ENCODE data around the gene LY6G6F.
A peak's percentile ranks its signal among the peaks of the same experiment; 100 is the strongest.

LY6G6F gene

GRCh38 chr6:31711233-31711632 lies 4.6 kb downstream of the LY6G6F start:
- no peak overlapping the region for H3K4me3 ChIP-seq (ENCODE audit: low read length)
- H3K9ac ChIP-seq (ENCODE audit: low read depth, low read length): no peak overlapping the region
- no peaks in the 10 kb centered on the region for H3K27me3 ChIP-seq (ENCODE audit: insufficient read depth, low read length)
- no peak overlapping the region for H3K27ac ChIP-seq (ENCODE audit: low read length)
- H3K36me3 ChIP-seq (ENCODE audit: insufficient read depth, low read depth, low read length): no peaks in the 10 kb centered on the region
- no peaks in the 10 kb centered on the region for H3K9me3 ChIP-seq (ENCODE audit: insufficient read depth, low read depth, low read length)
- peaks cover 20% of the 10 kb centered on the region; the same call in 1 of the 2 replicates for H3K4me1 ChIP-seq (ENCODE audit: insufficient read depth, low read length)

- H3K4me1 ChIP-seq (ENCODE audit: insufficient read depth, low read length): peaks cover 20% of the 10 kb centered on the region; the same call in 1 of the 2 replicates
- no peak overlapping the region for H3K9ac ChIP-seq (ENCODE audit: low read depth, low read length)
- no peak overlapping the region for H3K27ac ChIP-seq (ENCODE audit: low read length)
- no peak overlapping the region for H3K4me3 ChIP-seq (ENCODE audit: low read length)
- no peaks in the 10 kb centered on the region for H3K27me3 ChIP-seq (ENCODE audit: insufficient read depth, low read length)
- no peaks in the 10 kb centered on the region for H3K36me3 ChIP-seq (ENCODE audit: insufficient read depth, low read depth, low read length)
- H3K9me3 ChIP-seq (ENCODE audit: insufficient read depth, low read depth, low read length): no peaks in the 10 kb centered on the region
Observed at GRCh38 chr6:31712296-31712695, 5.6 kb downstream of the LY6G6F start.

DNA sequence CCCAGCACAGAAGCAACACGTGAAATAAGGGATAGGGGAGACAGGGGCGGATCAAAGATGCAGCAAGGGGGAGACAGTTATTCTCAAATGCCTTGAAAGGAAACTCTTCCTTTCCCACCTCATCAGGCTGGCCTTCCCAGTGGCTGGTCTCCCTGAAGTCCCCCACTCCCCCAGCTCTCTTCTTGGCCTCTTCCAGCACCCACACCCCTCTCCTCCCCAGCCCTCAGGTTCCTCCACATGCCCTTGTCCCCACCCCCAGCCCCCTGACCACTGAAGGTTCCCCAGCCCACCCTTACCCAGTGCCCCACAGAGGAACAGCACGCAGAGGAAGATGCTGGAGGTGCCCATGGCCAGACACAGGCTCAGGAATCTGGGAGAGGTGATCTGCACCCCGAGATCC lies 6.8 kb downstream of the LY6G6F start:
- H3K27me3 ChIP-seq (ENCODE audit: insufficient read depth, low read length): no peaks in the 10 kb centered on the region
- peaks cover 27% of the 10 kb centered on the region; the same call in 1 of the 2 replicates for H3K4me1 ChIP-seq (ENCODE audit: insufficient read depth, low read length)
- no peaks in the 10 kb centered on the region for H3K36me3 ChIP-seq (ENCODE audit: insufficient read depth, low read depth, low read length)
- 0 out of 2 replicates have a peak overlapping the region, but pooled peaks have one; percentile 33 for H3K4me3 ChIP-seq (ENCODE audit: low read length)
- H3K27ac ChIP-seq (ENCODE audit: low read length): no peak overlapping the region
- H3K9ac ChIP-seq (ENCODE audit: low read depth, low read length): peak overlapping the region; percentile 66; the same call in 1 of the 2 replicates
- no peaks in the 10 kb centered on the region for H3K9me3 ChIP-seq (ENCODE audit: insufficient read depth, low read depth, low read length)

DNA sequence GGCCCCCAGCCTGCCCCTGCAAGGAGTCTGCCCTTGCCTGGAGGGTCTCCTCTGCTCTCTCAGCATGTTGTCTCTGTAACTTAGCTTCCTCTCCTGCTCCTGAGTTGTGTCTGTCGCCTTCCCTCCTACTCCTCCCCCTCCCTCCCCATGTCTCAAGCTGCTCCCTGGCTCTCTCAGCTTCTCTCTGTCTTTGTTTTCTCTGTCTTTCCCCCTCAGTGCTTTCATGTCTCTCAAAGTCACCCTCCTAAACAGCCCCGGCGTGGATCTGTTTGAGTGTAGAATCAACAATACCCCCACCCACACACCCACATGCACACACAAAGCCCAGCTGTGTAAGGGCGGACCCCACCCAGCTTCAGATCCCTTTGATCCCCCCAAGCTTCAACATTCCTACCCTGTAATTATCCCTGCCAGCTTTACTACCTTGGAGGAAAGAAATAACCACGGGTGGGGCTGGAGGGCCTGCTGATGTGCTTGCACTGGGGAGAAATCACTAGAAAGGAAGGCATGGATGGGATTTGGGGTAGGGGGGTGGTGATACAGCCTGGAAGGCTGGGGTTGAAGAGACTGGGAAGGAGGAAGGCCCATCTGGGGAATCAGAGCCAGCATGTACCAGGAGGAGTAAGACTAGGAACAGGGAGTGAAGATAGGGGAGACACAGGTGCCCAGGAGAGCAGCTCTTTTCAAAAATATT lies 7.5 kb downstream of the LY6G6F start:
- H3K36me3 ChIP-seq (ENCODE audit: insufficient read depth, low read depth, low read length): no peaks in the 10 kb centered on the region
- H3K27ac ChIP-seq (ENCODE audit: low read length): no peak overlapping the region
- H3K4me1 ChIP-seq (ENCODE audit: insufficient read depth, low read length): peaks cover 30% of the 10 kb centered on the region; the same call in 1 of the 2 replicates
- H3K9ac ChIP-seq (ENCODE audit: low read depth, low read length): peak overlapping the region; percentile 66; the same call in 1 of the 2 replicates
- H3K4me3 ChIP-seq (ENCODE audit: low read length): peak overlapping the region; percentile 33; the same call in 1 of the 2 replicates
- no peaks in the 10 kb centered on the region for H3K9me3 ChIP-seq (ENCODE audit: insufficient read depth, low read depth, low read length)
- H3K27me3 ChIP-seq (ENCODE audit: insufficient read depth, low read length): no peaks in the 10 kb centered on the region

DNA sequence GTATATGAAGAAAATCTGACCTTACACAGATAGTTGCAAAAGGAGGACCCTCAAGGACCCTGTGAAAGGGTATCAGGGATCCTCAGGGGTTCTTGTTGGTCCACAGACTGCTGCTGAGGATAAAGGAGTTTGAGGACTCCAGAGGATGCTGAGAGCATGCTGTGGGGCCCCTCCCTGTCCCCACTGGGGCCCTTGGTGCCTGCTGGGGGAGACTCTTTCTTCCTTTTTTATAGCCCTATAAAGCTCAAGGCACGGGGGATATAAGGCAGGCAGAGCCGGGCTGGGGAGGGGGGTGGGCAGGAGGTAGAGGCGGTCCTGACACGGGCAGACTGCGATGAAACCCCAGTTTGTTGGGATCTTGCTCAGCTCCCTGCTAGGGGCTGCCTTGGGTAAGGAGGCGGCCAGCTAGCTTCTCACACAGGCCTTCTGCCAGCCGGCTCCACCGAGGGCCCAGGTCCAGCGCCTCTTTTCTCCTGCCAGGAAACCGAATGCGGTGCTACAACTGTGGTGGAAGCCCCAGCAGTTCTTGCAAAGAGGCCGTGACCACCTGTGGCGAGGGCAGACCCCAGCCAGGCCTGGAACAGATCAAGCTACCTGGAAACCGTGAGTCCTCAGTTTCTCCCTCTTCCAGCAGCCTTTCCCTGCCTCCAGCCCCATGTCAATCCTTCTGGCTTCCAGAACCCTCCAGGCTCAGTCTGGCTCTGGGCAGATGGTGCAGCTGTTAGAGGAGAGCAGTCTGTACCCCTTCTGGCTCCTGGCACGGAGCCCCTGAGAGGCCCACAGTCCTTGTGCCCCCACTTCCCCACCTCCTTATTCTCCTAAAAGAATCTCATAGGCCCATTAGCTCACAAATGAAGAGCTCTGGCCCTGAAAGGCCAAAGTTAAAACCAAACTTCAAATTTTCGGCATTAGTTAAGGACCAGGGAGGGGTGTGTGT lies 8.6 kb downstream of the LY6G6F start, which contains the start of gene LY6G6D:
TSS of gene LY6G6D (plus strand) at position 327 of the 937 bp plus-strand sequence. CDS start at position 335, 8 bp downstream.
- peak within 1 kb of the TSS; percentile 23; the same call in 1 of the 2 replicates for H3K4me3 ChIP-seq (ENCODE audit: low read length)
- no peak within 1 kb of the TSS for H3K27ac ChIP-seq (ENCODE audit: low read length)
- H3K4me1 ChIP-seq (ENCODE audit: insufficient read depth, low read length): peaks cover 30% of the 10 kb centered on the region; the same call in 1 of the 2 replicates

DNA sequence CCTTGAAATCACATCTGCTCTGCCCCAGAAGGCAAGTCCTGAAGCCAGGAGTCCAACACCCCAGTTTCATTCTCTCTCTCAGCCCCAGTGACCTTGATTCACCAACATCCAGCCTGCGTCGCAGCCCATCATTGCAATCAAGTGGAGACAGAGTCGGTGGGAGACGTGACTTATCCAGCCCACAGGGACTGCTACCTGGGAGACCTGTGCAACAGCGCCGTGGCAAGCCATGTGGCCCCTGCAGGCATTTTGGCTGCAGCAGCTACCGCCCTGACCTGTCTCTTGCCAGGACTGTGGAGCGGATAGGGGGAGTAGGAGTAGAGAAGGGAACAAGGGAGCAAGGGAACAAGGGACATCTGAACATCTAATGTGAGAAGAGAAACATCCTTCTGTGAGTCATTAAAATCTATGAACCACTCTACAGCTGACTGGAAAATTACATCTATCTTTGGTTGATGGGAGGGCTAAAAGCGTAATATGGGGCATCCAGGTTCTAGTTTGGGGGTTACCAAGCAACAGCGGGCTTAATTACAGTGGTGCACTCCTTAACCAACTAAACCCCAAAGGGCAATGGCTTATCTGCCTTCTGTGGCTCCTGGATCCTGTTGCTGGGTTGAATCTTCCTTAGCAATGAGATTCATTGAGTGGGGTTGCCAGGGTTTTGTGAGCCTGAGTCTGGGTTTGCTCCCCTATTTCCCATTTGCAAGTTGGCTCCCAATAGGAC lies 11.0 kb downstream of the LY6G6F start:
- no peak overlapping the region for H3K4me3 ChIP-seq (ENCODE audit: low read length)
- no peaks in the 10 kb centered on the region for H3K9me3 ChIP-seq (ENCODE audit: insufficient read depth, low read depth, low read length)
- H3K27ac ChIP-seq (ENCODE audit: low read length): no peak overlapping the region
- no peaks in the 10 kb centered on the region for H3K36me3 ChIP-seq (ENCODE audit: insufficient read depth, low read depth, low read length)
- H3K9ac ChIP-seq (ENCODE audit: low read depth, low read length): peak overlapping the region; percentile 3; the same call in 1 of the 2 replicates
- H3K4me1 ChIP-seq (ENCODE audit: insufficient read depth, low read length): peaks cover 30% of the 10 kb centered on the region; the same call in 1 of the 2 replicates
- H3K27me3 ChIP-seq (ENCODE audit: insufficient read depth, low read length): no peaks in the 10 kb centered on the region

More for the DNA sequence above, 8.6 kb downstream of the LY6G6F start, which contains the start of gene LY6G6D:
- no peaks in the 10 kb centered on the region for H3K36me3 ChIP-seq (ENCODE audit: insufficient read depth, low read depth, low read length)
- H3K27me3 ChIP-seq (ENCODE audit: insufficient read depth, low read length): no peaks in the 10 kb centered on the region
- no peaks in the 10 kb centered on the region for H3K9me3 ChIP-seq (ENCODE audit: insufficient read depth, low read depth, low read length)
- peak within 1 kb of the TSS; percentile 66; the same call in 1 of the 2 replicates for H3K9ac ChIP-seq (ENCODE audit: low read depth, low read length)

DNA sequence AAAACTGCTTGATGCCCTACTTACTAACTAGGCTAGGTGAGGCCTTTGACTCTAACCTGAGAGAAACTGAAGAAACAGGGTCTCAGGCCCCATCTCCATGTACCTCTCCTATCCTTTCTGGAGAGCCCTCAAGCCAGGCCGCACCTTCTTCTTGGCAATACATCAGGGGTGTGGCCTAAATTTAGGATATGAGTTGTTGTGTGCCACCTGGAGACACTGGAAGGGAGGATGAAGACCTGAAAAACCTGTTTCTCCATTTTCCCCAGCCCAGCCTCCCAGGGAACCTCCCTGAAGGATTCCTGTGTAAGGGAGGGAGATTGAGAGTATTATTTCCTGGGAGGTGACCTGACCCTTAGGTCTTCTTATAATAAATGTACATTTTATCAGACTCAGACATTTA lies 11.6 kb downstream of the LY6G6F start:
- H3K36me3 ChIP-seq (ENCODE audit: insufficient read depth, low read depth, low read length): no peaks in the 10 kb centered on the region
- H3K4me3 ChIP-seq (ENCODE audit: low read length): no peak overlapping the region
- H3K27me3 ChIP-seq (ENCODE audit: insufficient read depth, low read length): no peaks in the 10 kb centered on the region
- H3K9me3 ChIP-seq (ENCODE audit: insufficient read depth, low read depth, low read length): no peaks in the 10 kb centered on the region
- H3K27ac ChIP-seq (ENCODE audit: low read length): no peak overlapping the region
- H3K9ac ChIP-seq (ENCODE audit: low read depth, low read length): no peak overlapping the region
- H3K4me1 ChIP-seq (ENCODE audit: insufficient read depth, low read length): peaks cover 28% of the 10 kb centered on the region; the same call in 1 of the 2 replicates

DNA sequence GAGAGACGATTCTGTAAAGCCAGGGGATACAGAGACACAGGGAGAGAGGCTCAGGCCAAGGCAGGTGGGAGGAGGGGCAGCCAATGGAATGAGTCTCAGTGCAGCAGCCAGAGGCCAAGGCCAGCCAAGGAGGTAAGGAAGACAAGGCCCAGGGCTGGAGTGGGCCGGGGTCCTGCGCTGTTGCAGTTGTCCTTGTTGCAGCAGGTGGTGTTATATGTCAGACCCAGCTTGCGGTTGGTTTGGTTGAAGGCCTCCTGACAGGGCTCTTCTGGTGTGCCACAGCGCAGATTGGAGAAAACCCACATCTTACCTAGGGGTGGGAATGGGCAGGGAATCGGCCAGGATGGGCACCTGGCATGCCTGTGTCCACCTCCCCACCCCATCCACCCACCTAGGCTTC lies 12.3 kb downstream of the LY6G6F start:
- Histone ChIP-seq H3K9ac (ENCODE audit: low read depth, low read length) (no peak overlapping the region), H3K27ac (ENCODE audit: low read length) (no peak overlapping the region), H3K4me1 (ENCODE audit: insufficient read depth, low read length) (peaks cover 21% of the 10 kb centered on the region; the same call in 1 of the 2 replicates), H3K36me3 (ENCODE audit: insufficient read depth, low read depth, low read length) (no peaks in the 10 kb centered on the region), H3K27me3 (ENCODE audit: insufficient read depth, low read length) (no peaks in the 10 kb centered on the region), H3K9me3 (ENCODE audit: insufficient read depth, low read depth, low read length) (no peaks in the 10 kb centered on the region), H3K4me3 (ENCODE audit: low read length) (no peak overlapping the region)

- Histone ChIP-seq H3K9ac (ENCODE audit: low read depth, low read length) (no peak overlapping the region), H3K9me3 (ENCODE audit: insufficient read depth, low read depth, low read length) (no peaks in the 10 kb centered on the region), H3K4me3 (ENCODE audit: low read length) (no peak overlapping the region), H3K27me3 (ENCODE audit: insufficient read depth, low read length) (no peaks in the 10 kb centered on the region), H3K36me3 (ENCODE audit: insufficient read depth, low read depth, low read length) (no peaks in the 10 kb centered on the region), H3K4me1 (ENCODE audit: insufficient read depth, low read length) (peaks cover 10% of the 10 kb centered on the region; the same call in 1 of the 2 replicates), H3K27ac (ENCODE audit: low read length) (no peak overlapping the region)
Observed at GRCh38 chr6:31720196-31720770, 13.6 kb downstream of the LY6G6F start.

- peaks cover 10% of the 10 kb centered on the region; the same call in 1 of the 2 replicates for H3K4me1 ChIP-seq (ENCODE audit: insufficient read depth, low read length)
- no peak within 1 kb of the TSS for H3K4me3 ChIP-seq (ENCODE audit: low read length)
- H3K9ac ChIP-seq (ENCODE audit: low read depth, low read length): no peak within 1 kb of the TSS
- H3K36me3 ChIP-seq (ENCODE audit: insufficient read depth, low read depth, low read length): peaks cover 9% of the 10 kb centered on the region
- no peaks in the 10 kb centered on the region for H3K9me3 ChIP-seq (ENCODE audit: insufficient read depth, low read depth, low read length)
- no peaks in the 10 kb centered on the region for H3K27me3 ChIP-seq (ENCODE audit: insufficient read depth, low read length)
- H3K27ac ChIP-seq (ENCODE audit: low read length): no peak within 1 kb of the TSS
Observed at GRCh38 chr6:31721351-31722020, 14.8 kb downstream of the LY6G6F start, which contains the start of gene LY6G6C. LY6G6C (minus strand) TSS chr6:31721746; CDS start chr6:31721679, 67 bp downstream.
